HCT116 (cell line): Measurements from ENCODE around the gene DIP2C.

Source experiments
- CBX3 ChIP-seq: IDR thresholded peaks from 2 replicates; pipeline ENCODE4 v1.6.1; 2012; ENCODE audit warnings: low read depth
- EGR1 ChIP-seq: IDR thresholded peaks from 2 replicates; pipeline ENCODE4 v1.6.1; 2012; ENCODE audit warnings: low read depth
- EZH2 ChIP-seq: fragments of 200-600 bp; sonication (generic); IDR thresholded peaks from 2 replicates; pipeline ENCODE4 v1.6.1; 2017; ENCODE audit warnings: antibody characterized with exemption, mixed run types
- EZH2phosphoT487 ChIP-seq: fragments of 200-600 bp; IDR thresholded peaks from 2 replicates; pipeline ENCODE4 v1.6.1; 2018; ENCODE audit warnings: antibody characterized with exemption, borderline replicate concordance
- MAX ChIP-seq: IDR thresholded peaks from 2 replicates; pipeline ENCODE4 v1.6.1; 2012
- POLR2A ChIP-seq: IDR thresholded peaks from 2 replicates; pipeline ENCODE4 v1.7.0; 2011; ENCODE audit warnings: borderline replicate concordance; ENCODE audit not compliant: insufficient read depth, insufficient read length; ENCODE audit errors: extremely low read depth
- POLR2AphosphoS5 ChIP-seq: IDR thresholded peaks from 2 replicates; pipeline ENCODE4 v1.6.1; 2011; ENCODE audit warnings: mild to moderate bottlenecking, low read depth, low read length, moderate library complexity
- RAD21 ChIP-seq: IDR thresholded peaks from 2 replicates; pipeline ENCODE4 v1.6.1; 2012; ENCODE audit warnings: low read depth, mild to moderate bottlenecking
- REST ChIP-seq: IDR thresholded peaks from 2 replicates; pipeline ENCODE4 v1.6.1; 2012; ENCODE audit warnings: low read depth
- SRF ChIP-seq: IDR thresholded peaks from 2 replicates; pipeline ENCODE4 v1.6.1; 2012; ENCODE audit warnings: low read depth
- YY1 ChIP-seq: IDR thresholded peaks from 2 replicates; pipeline ENCODE4 v1.6.1; 2011; ENCODE audit warnings: low read length, low read depth, moderate library complexity, mild to moderate bottlenecking; ENCODE audit not compliant: insufficient replicate concordance; ENCODE audit errors: extremely low read depth
- ZFX ChIP-seq: fragments of 450-650 bp; IDR thresholded peaks from 2 replicates; pipeline ENCODE4 v1.6.1; 2017
- TF ChIP-seq, protein P1 (sequence below), 3 experiments: fragments of 200-600 bp in 1 of 3; sonication (generic) in 1 of 3; IDR thresholded peaks in 2 of 3; conservative IDR thresholded peaks in 1 of 3; 2 replicates each; pipeline ENCODE4 v1.5.1; 2012 to 2017; ENCODE audit warnings: low read depth in 2 of 3, low read length in 2 of 3, antibody characterized with exemption in 1 of 3, borderline replicate concordance in 1 of 3, control low read depth in 1 of 3, mild to moderate bottlenecking in 1 of 3, mixed read lengths in 1 of 3, mixed run types in 1 of 3, moderate library complexity in 1 of 3; ENCODE audit not compliant: insufficient read depth in 1 of 3
- TF ChIP-seq, protein P2 (sequence below): IDR thresholded peaks from 2 replicates; pipeline ENCODE4 v1.6.1; 2012

GRCh38 chr10:625333-625696 is 64.2 kb downstream of the DIP2C start:
- TF ChIP-seq RAD21 (no peak), POLR2A (no peak), SRF (no peak), ZFX (no peak), EZH2phosphoT487 (no peak), POLR2AphosphoS5 (no peak), REST (no peak), EZH2 (no peak), CBX3 (no peak), EGR1 (no peak), YY1 (no peak), MAX (no peak)
- TF ChIP-seq, protein P1, sequence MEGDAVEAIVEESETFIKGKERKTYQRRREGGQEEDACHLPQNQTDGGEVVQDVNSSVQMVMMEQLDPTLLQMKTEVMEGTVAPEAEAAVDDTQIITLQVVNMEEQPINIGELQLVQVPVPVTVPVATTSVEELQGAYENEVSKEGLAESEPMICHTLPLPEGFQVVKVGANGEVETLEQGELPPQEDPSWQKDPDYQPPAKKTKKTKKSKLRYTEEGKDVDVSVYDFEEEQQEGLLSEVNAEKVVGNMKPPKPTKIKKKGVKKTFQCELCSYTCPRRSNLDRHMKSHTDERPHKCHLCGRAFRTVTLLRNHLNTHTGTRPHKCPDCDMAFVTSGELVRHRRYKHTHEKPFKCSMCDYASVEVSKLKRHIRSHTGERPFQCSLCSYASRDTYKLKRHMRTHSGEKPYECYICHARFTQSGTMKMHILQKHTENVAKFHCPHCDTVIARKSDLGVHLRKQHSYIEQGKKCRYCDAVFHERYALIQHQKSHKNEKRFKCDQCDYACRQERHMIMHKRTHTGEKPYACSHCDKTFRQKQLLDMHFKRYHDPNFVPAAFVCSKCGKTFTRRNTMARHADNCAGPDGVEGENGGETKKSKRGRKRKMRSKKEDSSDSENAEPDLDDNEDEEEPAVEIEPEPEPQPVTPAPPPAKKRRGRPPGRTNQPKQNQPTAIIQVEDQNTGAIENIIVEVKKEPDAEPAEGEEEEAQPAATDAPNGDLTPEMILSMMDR (IDR thresholded peaks at IDR 0.05 in 2 of 3, conservative IDR thresholded peaks at IDR 0.05 in 1 of 3; ENCODE audit: borderline replicate concordance in 1 of 3, insufficient read depth in 1 of 3, low read depth in 2 of 3, low read length in 2 of 3), result no peak
- TF ChIP-seq, protein P2, sequence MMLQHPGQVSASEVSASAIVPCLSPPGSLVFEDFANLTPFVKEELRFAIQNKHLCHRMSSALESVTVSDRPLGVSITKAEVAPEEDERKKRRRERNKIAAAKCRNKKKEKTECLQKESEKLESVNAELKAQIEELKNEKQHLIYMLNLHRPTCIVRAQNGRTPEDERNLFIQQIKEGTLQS, result no peak
